Tibial artery (tissue), 4 donors: ENCODE data around the gene PTPMT1.

Experiments
- DNase-seq, 2 donors: peaks; one replicate each; pipeline ENCODE4 v3.0.0-alpha.2; 2019
- H3K27ac ChIP-seq, 2 donors: fragments of 200-600 bp; sonication (generic) in 1 of 2; 1 replicate in 1 of 2; 2 replicates in 1 of 2; pipeline ENCODE4 v1.5.1; 2018 to 2019; ENCODE audit warnings: mild to moderate bottlenecking in 1 of 2
- H3K27me3 ChIP-seq, 2 donors: fragments of 200-600 bp; sonication (generic) in 1 of 2; one replicate each; pipeline versions ENCODE4 v1.5.1 to v1.6.0; 2016 to 2019
- H3K36me3 ChIP-seq, 3 donors: fragments of 200-600 bp; sonication (generic) in 2 of 3; one replicate each; pipeline ENCODE4 v1.5.1; 2016 to 2019; ENCODE audit warnings: mild to moderate bottlenecking in 2 of 3
- H3K4me1 ChIP-seq, 4 donors: fragments of 200-600 bp; sonication (generic) in 2 of 4; 1 replicate in 3 of 4; 2 replicates in 1 of 4; pipeline ENCODE4 v1.5.1; 2016 to 2019
- H3K4me3 ChIP-seq, 2 donors: fragments of 200-600 bp; sonication (generic) in 1 of 2; 1 replicate in 1 of 2; 2 replicates in 1 of 2; pipeline ENCODE4 v1.5.1; 2018 to 2019; ENCODE audit warnings: mild to moderate bottlenecking in 2 of 2
- H3K9me3 ChIP-seq, 3 donors: fragments of 200-600 bp; sonication (generic) in 1 of 3; one replicate each; pipeline ENCODE4 v1.5.1; 2016 to 2019
- intact Hi-C: fragments of 100-400 bp; cut with DNase I; formaldehyde crosslinking; loops from one replicate; pipeline ENCODE4 v1.15.0; 2023; ENCODE audit warnings: low total_unique reads
- TF ChIP-seq, protein P1 (sequence below), 2 experiments: fragments of 200-600 bp in 1 of 2; fragments of 450-650 bp in 1 of 2; IDR thresholded peaks; one replicate each; pipeline ENCODE4 v1.5.1; 2017 to 2019; ENCODE audit warnings: antibody characterized with exemption in 2 of 2, mild to moderate bottlenecking in 1 of 2, moderate library complexity in 1 of 2

PTPMT1 gene

DNA sequence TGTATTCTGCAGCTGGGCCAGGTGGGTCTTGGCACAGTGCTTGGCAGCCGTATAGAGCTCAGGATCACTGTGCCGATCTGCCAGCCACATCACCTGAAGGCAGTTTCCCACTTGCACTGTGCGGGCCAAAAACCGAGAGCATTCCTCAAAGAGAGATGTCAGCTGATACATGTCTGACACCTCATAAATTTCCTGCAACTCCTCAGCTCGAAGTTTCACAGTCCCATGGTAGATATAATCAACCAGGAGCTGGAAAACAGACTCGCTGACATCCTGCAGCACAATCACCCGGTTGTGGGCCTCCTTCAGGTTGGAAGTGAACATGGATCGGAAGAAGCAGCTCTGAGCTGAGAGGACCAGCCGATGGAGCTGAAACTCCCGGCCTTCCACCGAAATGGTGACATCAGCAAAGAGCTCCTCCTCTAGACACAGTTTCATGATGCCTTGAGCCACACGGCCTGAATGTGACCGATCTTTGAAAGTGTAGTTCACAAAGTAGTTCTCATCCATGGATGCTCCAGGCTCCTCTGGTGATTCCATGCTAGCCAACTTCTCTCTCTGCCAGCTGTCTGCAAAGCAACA is 12.2 kb downstream of the PTPMT1 start:
- H3K4me3 ChIP-seq, result peak overlapping the region; percentile 83 to 100
- intact Hi-C loops, result loop anchor here (5.0 to 10.0 kb wide), 2 partner anchors 163 to 190 kb away; partner anchors contain the start of gene FNBP4
- peaks cover 40 to 60% (median 51%) of the 10 kb centered on the region in 3 donors for H3K36me3 ChIP-seq
- no peaks in the 10 kb centered on the region for H3K9me3 ChIP-seq
- no peak for DNase-seq
- H3K27ac ChIP-seq, result peak overlapping the region; percentile 79 to 88
- H3K27me3 ChIP-seq, result no peaks in the 10 kb centered on the region
- TF ChIP-seq, protein P1, sequence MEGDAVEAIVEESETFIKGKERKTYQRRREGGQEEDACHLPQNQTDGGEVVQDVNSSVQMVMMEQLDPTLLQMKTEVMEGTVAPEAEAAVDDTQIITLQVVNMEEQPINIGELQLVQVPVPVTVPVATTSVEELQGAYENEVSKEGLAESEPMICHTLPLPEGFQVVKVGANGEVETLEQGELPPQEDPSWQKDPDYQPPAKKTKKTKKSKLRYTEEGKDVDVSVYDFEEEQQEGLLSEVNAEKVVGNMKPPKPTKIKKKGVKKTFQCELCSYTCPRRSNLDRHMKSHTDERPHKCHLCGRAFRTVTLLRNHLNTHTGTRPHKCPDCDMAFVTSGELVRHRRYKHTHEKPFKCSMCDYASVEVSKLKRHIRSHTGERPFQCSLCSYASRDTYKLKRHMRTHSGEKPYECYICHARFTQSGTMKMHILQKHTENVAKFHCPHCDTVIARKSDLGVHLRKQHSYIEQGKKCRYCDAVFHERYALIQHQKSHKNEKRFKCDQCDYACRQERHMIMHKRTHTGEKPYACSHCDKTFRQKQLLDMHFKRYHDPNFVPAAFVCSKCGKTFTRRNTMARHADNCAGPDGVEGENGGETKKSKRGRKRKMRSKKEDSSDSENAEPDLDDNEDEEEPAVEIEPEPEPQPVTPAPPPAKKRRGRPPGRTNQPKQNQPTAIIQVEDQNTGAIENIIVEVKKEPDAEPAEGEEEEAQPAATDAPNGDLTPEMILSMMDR (IDR thresholded peaks at IDR 0.05), result no peak
- peaks cover 0 to 33% (median 21%) of the 10 kb centered on the region in 4 donors for H3K4me1 ChIP-seq

DNA sequence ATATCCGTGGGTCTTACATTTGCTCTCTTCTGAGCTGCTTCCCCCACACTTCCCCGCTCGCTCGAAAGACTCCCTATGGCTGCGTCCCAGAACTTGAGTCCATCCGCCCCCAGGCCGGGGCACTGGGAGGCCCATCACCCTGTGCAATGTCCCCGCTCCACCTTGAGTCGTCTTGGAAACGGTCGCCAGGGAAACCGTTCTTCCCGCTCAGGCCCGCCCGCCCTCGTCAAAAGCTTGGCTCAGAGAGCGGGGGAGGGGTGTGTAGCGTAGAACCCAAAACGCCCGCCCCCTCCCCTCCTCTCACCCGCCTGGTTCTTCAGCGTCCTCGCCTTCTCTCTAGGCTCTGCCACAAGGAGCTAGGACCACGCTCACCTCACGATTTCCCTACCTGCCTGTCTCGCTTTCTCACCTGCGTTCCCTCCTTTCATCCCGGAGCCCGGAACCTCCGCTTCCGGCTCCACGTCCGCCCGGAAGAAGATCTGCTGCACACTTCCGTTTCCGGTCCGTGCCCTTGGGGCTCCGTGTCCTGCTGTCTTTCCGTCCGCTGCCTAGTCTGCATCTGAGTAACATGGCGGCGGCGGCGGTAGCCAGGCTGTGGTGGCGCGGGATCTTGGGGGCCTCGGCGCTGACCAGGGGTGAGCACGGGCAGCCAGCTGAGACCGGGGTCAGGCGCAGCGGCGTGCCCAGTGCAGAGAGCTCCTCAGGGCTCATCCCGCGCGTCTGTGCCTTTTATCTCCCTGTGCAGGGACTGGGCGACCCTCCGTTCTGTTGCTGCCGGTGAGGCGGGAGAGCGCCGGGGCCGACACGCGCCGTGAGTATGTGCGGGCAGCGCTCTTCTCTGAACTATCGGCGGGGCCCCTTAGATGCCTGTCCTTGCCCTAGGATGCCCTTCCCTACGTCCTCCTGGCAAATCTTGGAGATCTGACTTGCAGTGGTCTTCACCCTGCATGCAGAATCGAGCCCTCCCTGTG is 13.4 kb downstream of the PTPMT1 start, which contains the start of the genes KBTBD4 and NDUFS3:
Gene KBTBD4, minus strand, starts transcription at position 447 of the 971 bp plus-strand sequence. Its CDS starts 19 bp downstream, at position 428.
Gene NDUFS3, plus strand, starts transcription at position 551 of the 971 bp plus-strand sequence. Its CDS starts 18 bp downstream, at position 569.
- no peaks in the 10 kb centered on the region for H3K9me3 ChIP-seq
- intact Hi-C loops, result loop anchor here (5.0 to 10.0 kb wide), 2 partner anchors 164 to 188 kb away; partner anchors contain the start of gene FNBP4
- TF ChIP-seq, protein P1 (IDR thresholded peaks at IDR 0.05), result no peak
- peaks cover 0 to 33% (median 21%) of the 10 kb centered on the region in 4 donors for H3K4me1 ChIP-seq
- no peaks in the 10 kb centered on the region for H3K27me3 ChIP-seq
- H3K27ac ChIP-seq, result peak within 1 kb of the TSS; percentile 79 to 88
- H3K36me3 ChIP-seq, result peaks cover 40 to 60% (median 52%) of the 10 kb centered on the region in 3 donors
- H3K4me3 ChIP-seq, result peak within 1 kb of the TSS; percentile 83 to 100
- DNase-seq, result peak; percentile 89 to 91

- TF ChIP-seq, protein P1 (IDR thresholded peaks at IDR 0.05), result no peak
- H3K36me3 ChIP-seq, result peaks cover 33 to 53% (median 45%) of the 10 kb centered on the region in 3 donors
- H3K27ac ChIP-seq, result no peak overlapping the region
Measured at GRCh38 chr11:47583844-47584243, 18.4 kb downstream of the PTPMT1 start.

DNA sequence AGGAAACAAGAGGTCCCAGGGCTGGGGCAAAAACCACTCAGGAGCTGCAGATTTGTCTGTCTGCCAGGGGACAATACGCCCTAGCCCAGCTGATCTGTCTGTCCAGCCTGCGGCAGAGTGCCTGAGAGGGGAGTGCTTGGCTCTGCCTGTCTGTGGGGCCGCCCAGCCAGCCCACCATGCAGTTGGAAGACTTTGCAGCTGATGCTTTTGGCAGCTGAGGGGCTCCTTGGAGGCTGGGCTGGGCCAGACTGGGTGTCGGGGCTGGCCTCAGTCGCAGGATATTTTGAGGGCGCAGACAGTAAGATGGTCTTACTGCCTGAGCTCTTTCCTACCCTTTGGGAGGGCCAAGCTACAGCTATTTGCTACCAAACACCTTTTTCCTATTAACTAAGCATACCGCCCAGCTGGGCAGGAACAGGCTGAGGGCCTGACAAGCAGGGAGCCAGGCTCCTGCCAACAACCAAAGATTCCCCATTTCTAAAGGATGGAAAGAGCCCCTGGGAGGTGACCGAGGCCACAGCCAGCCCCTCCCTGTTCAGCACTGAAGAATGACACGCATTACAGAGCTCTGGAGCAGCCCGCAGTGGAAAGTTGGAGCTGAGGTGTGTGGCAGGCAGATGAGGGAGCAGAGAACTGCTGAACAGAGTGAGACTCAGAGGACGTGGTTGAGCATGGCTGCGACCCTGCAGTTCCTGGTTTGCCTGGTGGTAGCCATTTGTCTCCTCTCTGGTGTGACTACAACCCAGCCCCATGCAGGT is 20.9 kb downstream of the PTPMT1 start, which contains the start of gene FAM180B:
Gene FAM180B, plus strand, starts transcription at position 581 of the 758 bp plus-strand sequence. Its CDS starts 91 bp downstream, at position 672.
- TF ChIP-seq, protein P1 (IDR thresholded peaks at IDR 0.05), result no peak
- intact Hi-C loops, result no loop called here
- no peaks in the 10 kb centered on the region for H3K9me3 ChIP-seq
- peaks cover 0 to 5% (median 0%) of the 10 kb centered on the region in 4 donors for H3K4me1 ChIP-seq
- no peak for DNase-seq
- no peak within 1 kb of the TSS for H3K27ac ChIP-seq
- H3K36me3 ChIP-seq, result peaks cover 29 to 48% (median 37%) of the 10 kb centered on the region in 3 donors
- H3K27me3 ChIP-seq, result peaks cover 0 to 21% of the 10 kb centered on the region in 2 donors
- H3K4me3 ChIP-seq, result no peak within 1 kb of the TSS

More at GRCh38 chr11:47583844-47584243, 18.4 kb downstream of the PTPMT1 start:
- no peaks in the 10 kb centered on the region for H3K9me3 ChIP-seq
- DNase-seq, result no peak
- intact Hi-C loops, result no loop called here
- H3K4me3 ChIP-seq, result no peak overlapping the region
- peaks cover 0 to 14% (median 9%) of the 10 kb centered on the region in 4 donors for H3K4me1 ChIP-seq
- peaks cover 0 to under 1% of the 10 kb centered on the region in 2 donors for H3K27me3 ChIP-seq
